Measurements from ENCODE around the gene PADI6.
"Not testable (repeated sequence)": the region's sequence is repeated elsewhere in the genome, so short reads cannot be mapped to it uniquely, and the experiment has no call there.

PADI6 gene

DNA sequence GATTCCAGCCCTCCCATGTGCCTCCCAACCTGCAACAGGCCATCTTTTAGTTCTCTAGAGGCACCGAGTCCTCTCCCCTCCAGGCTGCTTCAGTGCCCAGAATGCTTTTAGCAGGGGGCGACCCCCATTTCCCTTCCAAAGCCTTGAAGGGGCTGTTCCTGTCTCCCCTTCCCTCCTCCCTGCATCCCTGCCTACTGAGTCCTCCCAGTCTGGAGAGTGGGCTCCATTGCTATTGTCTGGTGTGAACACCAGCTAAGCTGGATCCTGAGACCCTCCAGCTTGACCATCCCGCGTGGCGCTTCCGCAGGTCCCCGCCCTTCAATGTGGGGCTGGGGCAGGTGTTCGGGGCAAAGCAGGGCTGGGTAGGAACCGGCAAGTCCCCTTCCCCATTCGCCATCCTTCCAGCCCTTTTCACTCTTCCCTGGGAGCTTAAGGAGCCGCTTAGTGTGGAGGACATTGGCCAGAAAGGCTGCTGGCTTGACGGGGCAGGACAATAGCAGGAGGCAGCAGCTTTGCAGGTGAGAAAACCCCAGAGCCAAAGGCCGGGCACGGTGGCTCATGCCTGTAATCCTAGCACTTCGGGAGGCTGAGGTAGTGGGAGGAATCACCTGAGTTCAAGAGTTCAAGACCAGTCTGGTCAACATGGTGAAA is 32.2 kb downstream of the PADI6 start:
- no peak for DNase-seq (ENCODE audit: low read depth in 2 of 2)

DNA sequence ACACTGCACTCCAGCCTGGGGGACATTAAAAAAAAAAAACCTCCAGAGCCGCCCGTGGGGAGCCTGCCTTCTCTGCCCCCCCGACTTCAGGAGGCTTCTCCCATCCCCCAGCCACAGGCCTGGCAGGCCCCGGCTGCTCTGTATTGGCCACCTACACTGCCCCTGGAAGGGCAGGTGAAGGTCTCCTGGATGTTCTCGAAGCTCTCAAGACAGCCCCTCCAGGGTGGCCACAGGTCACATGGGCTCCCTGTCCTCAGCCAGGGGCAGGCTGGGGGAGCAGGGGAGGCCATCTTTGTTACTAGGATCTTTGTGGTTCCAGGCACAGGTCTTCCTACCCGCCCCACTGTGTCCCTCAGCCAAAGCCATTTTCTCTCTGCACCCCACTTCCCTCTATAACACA is 32.8 kb downstream of the PADI6 start:
- DNase-seq (ENCODE audit: low read depth in 2 of 2), result no peak

DNA sequence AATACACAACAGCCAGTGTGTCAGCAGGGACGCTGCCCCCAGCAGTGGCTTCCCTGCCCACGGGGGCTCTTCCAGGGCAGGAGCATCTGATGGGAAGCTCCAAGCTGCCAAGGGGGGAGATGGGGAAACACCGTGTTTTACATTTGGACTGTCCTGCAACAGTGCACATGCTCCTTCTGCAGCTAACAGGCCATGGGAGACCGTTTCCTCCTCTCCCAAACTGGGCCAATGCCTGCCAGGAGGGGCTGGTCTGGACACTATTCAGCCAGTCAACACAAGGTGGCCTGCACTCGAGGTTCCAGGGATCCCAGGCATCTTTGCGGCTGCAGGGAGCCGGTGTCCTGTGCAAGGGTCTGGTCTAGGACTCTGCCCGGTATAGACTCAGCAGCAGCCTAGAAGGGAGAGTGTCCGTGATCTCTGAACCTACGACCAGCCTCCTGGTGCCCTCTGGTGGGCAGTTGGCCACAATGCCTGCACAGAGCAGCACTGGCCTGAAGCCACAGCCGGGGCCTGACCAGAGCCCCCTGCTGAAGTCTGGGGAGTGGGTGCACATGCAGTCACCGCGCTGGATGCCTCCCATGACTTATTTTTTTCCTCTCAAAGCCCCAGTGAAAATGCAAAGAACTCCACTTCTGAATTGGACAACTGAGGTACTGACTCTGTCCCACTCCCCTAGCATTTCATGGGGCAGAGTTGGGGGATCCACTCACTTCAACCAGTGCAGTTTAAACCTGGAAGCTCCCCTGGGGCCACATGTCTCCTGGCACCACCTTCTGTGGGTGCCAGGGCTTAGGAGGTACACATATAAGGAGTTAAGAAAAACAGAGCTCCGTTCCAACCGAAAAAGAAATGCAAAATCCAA is 34.1 kb downstream of the PADI6 start:
- DNase-seq (ENCODE audit: low read depth in 2 of 2), result peak; percentile 13 to 26

- DNase-seq (ENCODE audit: low read depth in 2 of 2), result not testable (repeated sequence)
These were observed 34.9 kb downstream of the PADI6 start for GRCh38 chr1:17406760-17407475.

DNA sequence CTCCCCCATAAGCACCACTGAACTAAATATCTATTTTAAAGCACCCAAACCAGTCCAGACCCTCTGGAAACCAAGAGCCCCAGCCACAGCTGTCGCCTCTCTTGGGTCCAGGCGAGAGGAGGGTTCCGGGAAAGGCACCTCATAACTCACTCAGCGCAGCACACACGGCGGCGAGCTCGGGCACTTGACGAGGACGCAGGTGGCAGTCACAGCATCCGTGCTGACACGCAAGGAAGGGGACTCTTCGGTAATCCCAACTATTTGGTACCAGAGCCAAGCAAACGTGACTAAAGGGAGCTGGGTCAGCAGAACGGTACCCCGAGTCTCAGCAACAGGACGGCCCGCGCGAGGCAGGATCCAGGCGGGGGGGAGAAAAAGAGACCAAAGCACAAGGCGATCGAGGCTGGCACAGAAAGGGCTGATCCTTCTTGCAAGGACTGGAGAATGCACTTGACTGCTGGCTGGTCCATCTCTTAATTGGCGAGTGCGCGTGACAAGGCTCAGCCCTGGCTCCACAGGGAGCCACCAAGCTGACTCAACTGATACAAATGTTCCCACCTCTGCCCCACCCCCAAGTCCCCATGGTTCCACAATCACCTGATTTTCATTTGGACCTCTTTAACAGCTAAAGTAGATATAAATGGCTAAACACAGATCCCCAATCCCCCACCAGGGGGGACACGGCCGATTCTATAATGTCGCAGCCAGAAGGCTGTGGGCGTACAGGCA is 36.0 kb downstream of the PADI6 start:
- not testable (repeated sequence) for DNase-seq (ENCODE audit: low read depth in 2 of 2)

DNA sequence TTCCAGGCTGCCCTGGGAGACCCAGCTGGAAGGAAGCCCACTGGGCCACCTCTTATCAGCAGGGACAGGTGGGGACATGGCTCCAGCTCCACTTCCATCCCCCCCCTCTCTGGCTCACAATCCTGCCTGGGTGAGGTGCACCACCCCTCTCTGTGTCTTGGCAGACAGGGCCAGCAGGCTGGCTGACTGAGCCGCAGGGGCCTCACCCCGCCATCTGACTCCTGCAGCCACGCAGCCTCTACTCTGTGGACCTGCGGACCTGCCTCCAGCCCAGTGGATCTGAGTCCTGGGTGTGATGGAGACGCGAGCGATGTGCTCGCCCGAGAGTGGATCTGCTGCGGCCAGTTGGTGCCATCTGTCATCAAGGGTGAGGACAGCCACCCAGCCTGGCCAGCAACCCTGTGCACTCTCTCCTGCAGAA is 37.4 kb downstream of the PADI6 start:
- no peak for DNase-seq (ENCODE audit: low read depth in 2 of 2)

DNA sequence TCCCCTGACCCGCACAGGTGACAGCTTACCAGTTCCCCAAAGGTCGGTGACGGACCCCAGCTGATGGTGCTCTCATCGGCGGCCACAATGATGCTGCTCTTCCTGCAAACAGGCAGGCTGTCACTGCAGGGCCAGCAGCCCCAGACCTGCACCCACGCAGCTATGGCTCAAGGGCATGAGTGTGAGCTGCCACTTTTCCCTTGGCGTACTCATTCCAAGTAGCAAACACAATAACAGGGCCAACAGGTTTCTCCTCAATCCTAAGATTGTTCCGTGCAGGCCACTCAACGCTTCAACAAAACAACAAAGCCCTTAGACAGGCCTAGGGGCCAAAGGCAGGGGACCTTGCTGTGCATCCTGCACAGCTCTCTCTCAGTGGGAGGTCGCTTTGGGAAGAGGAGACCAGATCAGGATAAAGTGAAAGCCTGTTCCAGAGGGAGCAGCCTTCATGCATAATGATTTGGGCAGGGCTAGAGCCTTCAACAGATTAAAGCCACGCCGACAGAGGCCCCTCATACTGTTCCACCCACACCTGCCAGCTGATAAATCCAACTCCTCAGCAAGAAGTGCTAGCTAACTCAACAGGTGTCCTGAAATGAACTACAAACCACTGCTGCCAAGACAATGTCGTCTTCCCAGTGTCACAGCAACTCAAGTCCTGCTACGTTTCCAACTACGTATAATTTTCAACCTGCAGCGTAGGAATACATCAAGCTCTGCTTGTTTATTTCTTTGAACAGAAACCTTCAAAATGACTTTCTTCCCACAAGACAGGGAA is 40.3 kb downstream of the PADI6 start:
- no peak for DNase-seq (ENCODE audit: low read depth in 2 of 2)

- no peak for DNase-seq (ENCODE audit: low read depth in 2 of 2)
These were observed 42.0 kb downstream of the PADI6 start for GRCh38 chr1:17414022-17414421.

- DNase-seq (ENCODE audit: low read depth in 2 of 2), result no peak
These were observed 44.4 kb downstream of the PADI6 start for GRCh38 chr1:17416389-17416788.

GRCh38 chr1:17419626-17420328 is 47.8 kb downstream of the PADI6 start:
- DNase-seq (ENCODE audit: low read depth in 2 of 2), result peak in 1 of 2 donors; percentile 49

- no peak for DNase-seq (ENCODE audit: low read depth in 2 of 2)
These were observed 48.5 kb downstream of the PADI6 start for GRCh38 chr1:17420391-17420918.

DNA sequence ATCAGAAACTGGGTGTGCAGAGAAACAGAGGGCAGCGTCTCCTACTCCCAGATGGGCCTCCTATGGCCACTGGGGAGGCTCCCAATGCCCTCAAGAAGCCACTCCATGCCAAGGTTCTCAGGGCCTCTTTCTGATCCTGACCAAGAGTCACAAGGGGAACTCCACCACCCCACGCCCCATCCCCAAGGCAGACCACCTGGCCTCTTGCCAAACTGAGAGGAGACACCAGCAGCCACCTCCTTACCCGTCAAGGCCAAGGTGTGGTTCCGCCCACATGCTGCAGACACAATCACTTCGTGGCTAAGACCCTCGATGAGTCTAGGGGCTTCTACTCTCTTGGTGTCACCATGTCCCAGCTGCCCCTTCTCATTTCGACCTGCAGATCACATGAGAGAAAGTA is 50.5 kb downstream of the PADI6 start:
- no peak for DNase-seq (ENCODE audit: low read depth in 2 of 2)

DNA sequence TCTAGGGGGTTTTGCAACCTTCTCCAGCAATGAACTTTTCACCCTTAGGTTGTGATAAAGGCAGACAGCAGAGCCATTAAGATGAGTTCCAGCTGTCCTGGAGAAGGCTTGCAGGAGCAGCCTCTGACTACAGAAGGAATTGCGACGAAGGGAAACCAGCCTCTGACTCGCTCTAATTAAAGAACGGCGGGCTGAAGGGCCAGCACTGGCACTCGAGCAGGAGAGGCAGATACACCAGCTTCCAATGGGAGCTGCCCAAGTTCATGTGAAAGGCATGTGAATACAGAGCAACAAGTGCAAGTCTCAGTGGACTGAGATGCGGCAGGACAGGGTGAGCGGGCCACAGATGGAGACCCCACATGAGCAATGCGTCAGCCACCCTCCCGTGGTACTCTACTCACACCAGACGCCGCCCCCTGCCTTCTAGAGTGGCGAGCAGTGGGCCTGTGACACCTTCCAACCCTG is 51.8 kb downstream of the PADI6 start:
- no peak for DNase-seq (ENCODE audit: low read depth in 2 of 2)

GRCh38 chr1:17425806-17426600 is 54.0 kb downstream of the PADI6 start:
- no peak for DNase-seq (ENCODE audit: low read depth in 2 of 2)

- DNase-seq (ENCODE audit: low read depth in 2 of 2), result no peak
These were observed 56.0 kb downstream of the PADI6 start for GRCh38 chr1:17427696-17428660.

DNA sequence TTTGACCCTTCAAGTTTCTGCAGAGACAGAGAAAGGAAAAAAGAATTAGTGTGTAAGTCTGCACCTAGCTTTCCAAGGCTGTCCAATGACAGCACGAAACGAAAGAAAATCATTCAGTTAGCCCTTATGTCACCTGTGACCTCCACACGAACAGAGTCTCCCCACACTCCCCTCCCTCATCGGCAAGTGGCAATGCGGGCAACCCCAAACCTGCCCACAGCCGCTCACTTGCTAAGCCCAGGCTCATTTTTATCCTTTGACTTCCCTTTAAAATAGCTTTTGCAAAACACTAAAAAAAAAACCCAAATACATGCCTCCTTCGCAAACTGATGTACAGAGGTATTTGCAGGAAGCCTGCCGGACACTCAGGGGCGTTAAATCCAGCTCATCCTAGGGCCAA is 57.2 kb downstream of the PADI6 start:
- DNase-seq (ENCODE audit: low read depth in 2 of 2), result no peak

- no peak for DNase-seq (ENCODE audit: low read depth in 2 of 2)
These were observed 60.4 kb downstream of the PADI6 start for GRCh38 chr1:17432412-17432811.

- no peak for DNase-seq (ENCODE audit: low read depth in 2 of 2)
These were observed 61.3 kb downstream of the PADI6 start for GRCh38 chr1:17433261-17433660.

Measured in stimulated activated CD4-positive, alpha-beta T cell treated with anti-CD3 and anti-CD28 coated beads, Interleukin-15, amount 100 ng/mL, for 48 hours (primary cell).